Endothelial cell of umbilical vein (primary cell): Measurements from ENCODE around the gene ATG10. TPM values are rescaled to one million over a fixed set of nuclear protein-coding genes. Genes with fewer than 3 reads are reported as not detected.

ENCODE experiments used
- BruUV-seq: library from RNA; stranded (reverse); fragments of 400-500 nt; replicated peaks from 2 replicates; lab custom pipeline; 2021; lab: Mats Ljungman, UMichigan
- CTCF ChIA-PET: fragments of 300-600, 350-600 bp; sonication (Branson Sonifier 250); formaldehyde crosslinking; loops from one replicate; lab custom pipeline; 2021; ENCODE audit warnings: antibody characterized with exemption, inconsistent platforms; lab: Charles Lee
- POLR2A ChIA-PET: fragments of 300-600, 350-600 bp; sonication (Branson Sonifier 250); formaldehyde crosslinking; loops from one replicate; lab custom pipeline; 2021; ENCODE audit warnings: antibody characterized with exemption, inconsistent platforms; lab: Charles Lee
- DNase-seq: peaks from one replicate; pipeline ENCODE4 v3.0.0-alpha.2; 2011; ENCODE audit warnings: low read depth, low spot score
- FAIRE-seq: peaks from 2 replicates; lab custom pipeline; 2011; peaks lifted over from hg19 to GRCh38; lab: Jason Lieb, UNC
- H2AFZ ChIP-seq: 2 replicates; pipeline ENCODE4 v1.6.0; 2012; ENCODE audit warnings: low read depth, low read length, control low read depth, inconsistent platforms
- H3K27ac ChIP-seq: 2 replicates; pipeline ENCODE4 v1.5.1; 2011; ENCODE audit warnings: low read depth, mild to moderate bottlenecking, control low read depth, low read length, moderate library complexity; ENCODE audit not compliant: insufficient read depth
- H3K27me3 ChIP-seq, 2 experiments: 2 replicates each; pipeline versions ENCODE4 v1.6.0 to v1.6.1; 2011; ENCODE audit warnings: low read length in 2 of 2, mixed read lengths in 1 of 2; ENCODE audit not compliant: control insufficient read depth in 2 of 2, insufficient read depth in 2 of 2
- H3K36me3 ChIP-seq, 2 experiments: 2 replicates in 1 of 2; 3 replicates in 1 of 2; pipeline ENCODE4 v1.5.1; 2011; ENCODE audit warnings: low read length in 2 of 2, mild to moderate bottlenecking in 1 of 2, moderate library complexity in 1 of 2; ENCODE audit not compliant: control insufficient read depth in 2 of 2, insufficient read depth in 2 of 2; ENCODE audit errors: extremely low read depth in 1 of 2
- H3K4me1 ChIP-seq: 3 replicates; pipeline ENCODE4 v1.5.1; 2011; ENCODE audit warnings: mild to moderate bottlenecking, low read length; ENCODE audit not compliant: control insufficient read depth, insufficient read depth; ENCODE audit errors: extremely low read depth
- H3K4me2 ChIP-seq: 2 replicates; pipeline ENCODE4 v1.6.1; 2011; ENCODE audit warnings: low read length, control low read depth, mixed read lengths; ENCODE audit not compliant: insufficient read depth
- H3K4me3 ChIP-seq, 3 experiments: fragments of 200-600 bp in 1 of 3; sonication (generic), shearing (Covaris generic) in 1 of 3; replicated peaks in 1 of 3; 2 replicates each; pipeline ENCODE4 v1.5.1; 2011 to 2016; ENCODE audit warnings: control low read depth in 3 of 3, low read length in 3 of 3, mild to moderate bottlenecking in 2 of 3, inconsistent platforms in 1 of 3, low read depth in 1 of 3, moderate library complexity in 1 of 3; ENCODE audit not compliant: insufficient read depth in 1 of 3
- H3K79me2 ChIP-seq: 2 replicates; pipeline ENCODE4 v1.6.0; 2012; ENCODE audit warnings: low read length, inconsistent platforms; ENCODE audit not compliant: control insufficient read depth, insufficient read depth
- H3K9ac ChIP-seq: replicated peaks from 2 replicates; pipeline ENCODE3; 2011; ENCODE audit warnings: low read length, control low read depth; ENCODE audit not compliant: insufficient read depth; ENCODE audit errors: extremely low read depth
- H3K9me1 ChIP-seq: replicated peaks from 3 replicates; pipeline ENCODE4 v1.6.0; 2011; ENCODE audit warnings: mild to moderate bottlenecking, low read length; ENCODE audit not compliant: control insufficient read depth, insufficient read depth; ENCODE audit errors: extremely low read depth
- H3K9me3 ChIP-seq: replicated peaks from 2 replicates; pipeline ENCODE4 v1.5.1; 2012; ENCODE audit warnings: low read length, inconsistent platforms; ENCODE audit not compliant: control insufficient read depth, insufficient read depth
- H4K20me1 ChIP-seq: replicated peaks from 2 replicates; pipeline ENCODE3; 2011; ENCODE audit warnings: mild to moderate bottlenecking, low read length; ENCODE audit not compliant: control insufficient read depth, insufficient read depth; ENCODE audit errors: extremely low read depth
- CTCF ChIP-seq, 2 donors: IDR thresholded peaks; 1 replicate in 1 of 2; 2 replicates in 1 of 2; pipeline ENCODE4 v1.5.1; 2011; ENCODE audit warnings: low read length in 2 of 2, mild to moderate bottlenecking in 2 of 2, moderate library complexity in 2 of 2, control low read depth in 1 of 2, inconsistent platforms in 1 of 2, low read depth in 1 of 2; ENCODE audit not compliant: insufficient read depth in 1 of 2; ENCODE audit errors: extremely low read depth in 1 of 2
- EZH2 ChIP-seq: IDR thresholded peaks from 2 replicates; pipeline ENCODE4 v1.6.1; 2012; ENCODE audit warnings: borderline replicate concordance, low read depth, mild to moderate bottlenecking, moderate library complexity, low read length, inconsistent platforms; ENCODE audit not compliant: severe bottlenecking
- FOS ChIP-seq: IDR thresholded peaks from 2 replicates; pipeline ENCODE4 v1.6.1; 2011; ENCODE audit warnings: mild to moderate bottlenecking, low read length, moderate library complexity, borderline replicate concordance; ENCODE audit not compliant: insufficient read depth
- GATA2 ChIP-seq: IDR thresholded peaks from 2 replicates; pipeline ENCODE4 v1.7.0; 2011; ENCODE audit warnings: low read depth, mild to moderate bottlenecking, moderate library complexity, mixed read lengths, low read length; ENCODE audit not compliant: insufficient read length, insufficient read depth
- JUN ChIP-seq: IDR thresholded peaks from 2 replicates; pipeline ENCODE4 v1.6.1; 2011; ENCODE audit warnings: borderline replicate concordance, low read depth; ENCODE audit not compliant: insufficient read length, insufficient read depth
- MAX ChIP-seq: IDR thresholded peaks from 2 replicates; pipeline ENCODE4 v1.6.1; 2011; ENCODE audit not compliant: insufficient read depth, insufficient read length
- MYC ChIP-seq: IDR thresholded peaks from one replicate; pipeline ENCODE4 v1.6.1; 2011; ENCODE audit warnings: mild to moderate bottlenecking, low read depth, low read length
- POLR2A ChIP-seq: IDR thresholded peaks from 2 replicates; pipeline ENCODE4 v1.6.1; 2012; ENCODE audit warnings: low read depth, mild to moderate bottlenecking, control low read depth, low read length
- POLR2AphosphoS5 ChIP-seq: IDR thresholded peaks from 2 replicates; pipeline ENCODE4 v1.6.1; 2012; ENCODE audit warnings: low read depth, mild to moderate bottlenecking, control low read depth, low read length, moderate library complexity; ENCODE audit not compliant: insufficient read depth
- dilution Hi-C: fragments of 300-500 bp; cut with MboI; formaldehyde crosslinking; loops from one replicate; pipeline ENCODE4 v1.15.0; 2019; ENCODE audit warnings: low sequenced_read_pairs; ENCODE audit not compliant: extremely low pct_ligation_motif_present
- intact Hi-C: fragments of 100-400 bp; cut with micrococcal nuclease; formaldehyde crosslinking; loops from one replicate; pipeline ENCODE4 v1.10.0; 2022
- polyA plus RNA-seq, 4 experiments: library from polyadenylated mRNA; depleted of rRNA in 3 of 4; stranded (reverse) in 3 of 4; unstranded in 1 of 4; fragments of >200 nt; gene quantifications; 2 replicates each; pipeline versions ENCODE4 v1.2.1 to v1.2.3, GENCODE V29; 2011 to 2012; ENCODE audit warnings: missing spikeins in 1 of 4
- total RNA-seq: library from RNA; stranded (reverse); gene quantifications from 2 replicates; pipeline ENCODE4 v1.2.3, GENCODE V29; 2021

The ATG10 gene
- total and polyA plus RNA-seq, 2 donors (not counting 3 experiments of a cell fraction or from before 2014, with no cell fraction given) = 1.6 to 3.9 TPM

- H3K9me3 ChIP-seq = no peaks in the 10 kb centered on the region
- no peaks in the 10 kb centered on the region for H3K4me1 ChIP-seq
- CTCF ChIA-PET = no interaction called here
- H3K27ac ChIP-seq = no peak overlapping the region
- no peaks in the 10 kb centered on the region for H3K36me3 ChIP-seq
- H3K27me3 ChIP-seq = peaks cover 0 to 6% of the 10 kb centered on the region in 2 experiments
- no peaks in the 10 kb centered on the region for H3K9me1 ChIP-seq
- H4K20me1 ChIP-seq = no peaks in the 10 kb centered on the region
- BruUV-seq = no TSS peak
- intact Hi-C loops (no loop called here), dilution Hi-C loops (no loop called here)
- POLR2A ChIA-PET = no interaction called here
- H3K79me2 ChIP-seq = no peaks in the 10 kb centered on the region
- TF ChIP-seq POLR2AphosphoS5 = no peak
- TF ChIP-seq JUN = no peak
- TF ChIP-seq CTCF (IDR thresholded peaks at IDR 0.05; ENCODE audit: extremely low read depth in 1 of 2, insufficient read depth in 1 of 2, low read depth in 1 of 2, low read length in 2 of 2) = no peak
- no peak for TF ChIP-seq GATA2
- TF ChIP-seq MYC = no peak
- TF ChIP-seq EZH2 = no peak
- no peak for TF ChIP-seq MAX
- no peak for TF ChIP-seq POLR2A
- no peak for TF ChIP-seq FOS
- no peak overlapping the region for H3K4me2 ChIP-seq
- no peak for DNase-seq
- H2AFZ ChIP-seq = no peak overlapping the region
- H3K4me3 ChIP-seq = no peak overlapping the region
- no peak for FAIRE-seq
- H3K9ac ChIP-seq = no peak overlapping the region
These were observed 324.2 kb downstream of the ATG10 start for GRCh38 chr5:82295959-82296531.
